ENCODE measurements around the gene PNPLA7.

- TF ChIP-seq CTCF (IDR thresholded peaks at IDR 0.05) (no peak), POLR2A (IDR thresholded peaks at IDR 0.05) (no peak)
Measured at GRCh38 chr9:137589441-137590122, 39.4 kb upstream of the PNPLA7 start.
